DND-41 (cell line): ENCODE measurements around the gene ITPR2.
A peak's percentile ranks its signal among the peaks of the same experiment; 100 is the strongest.

Source experiments
- ATAC-seq: fragments of 200-7000 bp; cut with Tn5 transposase; 3 replicates; pipeline ENCODE4 v1.9.1; 2021; ENCODE audit warnings: low read depth; ENCODE audit not compliant: insufficient read depth
- DNase-seq: peaks from one replicate; pipeline ENCODE4 v3.0.0-alpha.2; 2020
- H2AFZ ChIP-seq: 2 replicates; pipeline ENCODE4 v1.6.0; 2012; ENCODE audit warnings: low read depth, low read length
- H3K27ac ChIP-seq: 2 replicates; pipeline ENCODE4 v1.5.1; 2012; ENCODE audit warnings: low read length, inconsistent platforms
- H3K27me3 ChIP-seq: fragments of 200-600 bp; sonication (generic); 2 replicates; pipeline ENCODE4 v1.6.0; 2012; ENCODE audit warnings: low read length, mild to moderate bottlenecking, inconsistent platforms; ENCODE audit not compliant: insufficient read depth, poor library complexity
- H3K36me3 ChIP-seq: 2 replicates; pipeline ENCODE4 v1.5.1; 2012; ENCODE audit warnings: low read length, inconsistent platforms; ENCODE audit not compliant: insufficient read depth
- H3K4me1 ChIP-seq: 2 replicates; pipeline ENCODE4 v1.5.1; 2012; ENCODE audit warnings: mild to moderate bottlenecking, low read length; ENCODE audit not compliant: insufficient read depth
- H3K4me2 ChIP-seq: 2 replicates; pipeline ENCODE4 v1.6.0; 2012; ENCODE audit warnings: mild to moderate bottlenecking, moderate library complexity, low read length, inconsistent platforms; ENCODE audit not compliant: insufficient read depth
- H3K4me3 ChIP-seq, 2 experiments: fragments of 200-600 bp in 1 of 2; shearing (Covaris generic) in 1 of 2; 2 replicates each; pipeline ENCODE4 v1.5.1; 2012 to 2016; ENCODE audit warnings: inconsistent platforms in 2 of 2, low read length in 2 of 2, mild to moderate bottlenecking in 2 of 2, low read depth in 1 of 2, moderate library complexity in 1 of 2
- H3K79me2 ChIP-seq: 2 replicates; pipeline ENCODE4 v1.6.0; 2012; ENCODE audit warnings: low read length, inconsistent platforms; ENCODE audit not compliant: insufficient read depth
- H3K9ac ChIP-seq: 2 replicates; pipeline ENCODE4 v1.6.0; 2012; ENCODE audit warnings: low read depth, mild to moderate bottlenecking, inconsistent platforms, low read length, moderate library complexity
- H3K9me3 ChIP-seq: 2 replicates; pipeline ENCODE4 v1.5.1; 2012; ENCODE audit warnings: low read length, moderate library complexity, mild to moderate bottlenecking, inconsistent platforms; ENCODE audit not compliant: insufficient read depth, severe bottlenecking
- H4K20me1 ChIP-seq: 2 replicates; pipeline ENCODE4 v1.6.0; 2012; ENCODE audit warnings: low read length; ENCODE audit not compliant: insufficient read depth
- EZH2 ChIP-seq: IDR thresholded peaks from 3 replicates; pipeline ENCODE4 v1.6.1; 2012; ENCODE audit warnings: borderline replicate concordance, low read depth, mild to moderate bottlenecking, moderate library complexity, low read length, inconsistent platforms; ENCODE audit not compliant: severe bottlenecking
- TF ChIP-seq, protein P1 (sequence below): IDR thresholded peaks from 2 replicates; pipeline ENCODE4 v1.5.1; 2012; ENCODE audit warnings: borderline replicate concordance, low read length, moderate library complexity, mild to moderate bottlenecking; ENCODE audit not compliant: poor library complexity, severe bottlenecking; ENCODE audit errors: extremely low read depth

The ITPR2 gene

DNA sequence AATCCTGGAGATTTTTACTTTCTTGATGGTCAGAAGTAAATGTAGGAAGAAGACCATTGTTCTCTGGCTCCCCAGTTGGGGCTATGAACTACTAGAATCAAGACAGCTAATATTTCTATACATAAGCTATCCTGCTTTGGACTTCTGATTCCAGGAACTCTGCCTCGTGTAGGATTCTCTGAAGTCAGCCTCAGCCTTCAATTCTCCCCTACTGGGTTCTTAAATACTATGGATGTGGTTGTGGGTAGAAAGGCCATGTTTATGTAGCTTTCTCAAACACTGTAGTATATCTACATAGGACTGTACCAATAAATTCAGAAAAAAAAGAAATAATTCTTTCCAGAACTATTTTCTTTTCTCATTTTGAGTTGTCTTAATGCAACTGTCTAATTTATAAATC is 302.5 kb downstream of the ITPR2 start:
- Histone ChIP-seq H4K20me1 (no peaks in the 10 kb centered on the region), H3K4me3 (no peak overlapping the region), H3K9ac (no peak overlapping the region), H3K4me1 (no peaks in the 10 kb centered on the region), H2AFZ (no peak overlapping the region), H3K36me3 (peaks cover 1% of the 10 kb centered on the region; the same call in 1 of the 2 replicates), H3K27me3 (no peaks in the 10 kb centered on the region), H3K27ac (no peak overlapping the region), H3K79me2 (no peaks in the 10 kb centered on the region), H3K4me2 (no peak overlapping the region), H3K9me3 (no peaks in the 10 kb centered on the region)
- TF ChIP-seq EZH2 = no peak
- TF ChIP-seq, protein P1, sequence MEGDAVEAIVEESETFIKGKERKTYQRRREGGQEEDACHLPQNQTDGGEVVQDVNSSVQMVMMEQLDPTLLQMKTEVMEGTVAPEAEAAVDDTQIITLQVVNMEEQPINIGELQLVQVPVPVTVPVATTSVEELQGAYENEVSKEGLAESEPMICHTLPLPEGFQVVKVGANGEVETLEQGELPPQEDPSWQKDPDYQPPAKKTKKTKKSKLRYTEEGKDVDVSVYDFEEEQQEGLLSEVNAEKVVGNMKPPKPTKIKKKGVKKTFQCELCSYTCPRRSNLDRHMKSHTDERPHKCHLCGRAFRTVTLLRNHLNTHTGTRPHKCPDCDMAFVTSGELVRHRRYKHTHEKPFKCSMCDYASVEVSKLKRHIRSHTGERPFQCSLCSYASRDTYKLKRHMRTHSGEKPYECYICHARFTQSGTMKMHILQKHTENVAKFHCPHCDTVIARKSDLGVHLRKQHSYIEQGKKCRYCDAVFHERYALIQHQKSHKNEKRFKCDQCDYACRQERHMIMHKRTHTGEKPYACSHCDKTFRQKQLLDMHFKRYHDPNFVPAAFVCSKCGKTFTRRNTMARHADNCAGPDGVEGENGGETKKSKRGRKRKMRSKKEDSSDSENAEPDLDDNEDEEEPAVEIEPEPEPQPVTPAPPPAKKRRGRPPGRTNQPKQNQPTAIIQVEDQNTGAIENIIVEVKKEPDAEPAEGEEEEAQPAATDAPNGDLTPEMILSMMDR = no peak
- ATAC-seq (peak; percentile 84), DNase-seq (peak; percentile 16)

DNA sequence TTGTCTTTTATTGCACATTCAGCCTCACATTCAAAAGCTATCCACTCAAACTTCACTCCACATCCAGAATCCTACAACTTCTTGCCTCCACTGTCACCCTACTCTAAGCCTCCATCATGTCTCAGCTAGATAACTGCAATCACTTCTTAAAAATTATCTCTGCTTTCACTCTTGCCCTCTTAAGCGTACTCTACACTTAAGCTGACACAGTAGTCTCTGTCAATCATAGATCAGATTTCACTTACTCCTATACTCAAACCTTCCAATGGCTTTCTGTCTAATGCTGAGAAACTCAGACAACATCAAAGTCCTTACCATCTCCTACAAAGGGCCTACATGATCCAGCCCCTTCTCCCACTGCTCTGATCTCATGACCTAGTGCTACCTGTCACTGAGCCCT is 304.1 kb downstream of the ITPR2 start:
- H3K36me3 ChIP-seq = peaks cover 6% of the 10 kb centered on the region; the same call in 1 of the 2 replicates
- H3K4me1 ChIP-seq = no peaks in the 10 kb centered on the region
- no peaks in the 10 kb centered on the region for H3K27me3 ChIP-seq
- no peaks in the 10 kb centered on the region for H4K20me1 ChIP-seq
- no peak for TF ChIP-seq EZH2
- TF ChIP-seq, protein P1 = no peak
- ATAC-seq = no peak
- no peaks in the 10 kb centered on the region for H3K79me2 ChIP-seq
- no peak overlapping the region for H3K4me2 ChIP-seq
- no peak overlapping the region for H3K9ac ChIP-seq
- no peak overlapping the region for H2AFZ ChIP-seq
- H3K27ac ChIP-seq = no peak overlapping the region
- H3K4me3 ChIP-seq = no peak overlapping the region
- peaks cover 4% of the 10 kb centered on the region for H3K9me3 ChIP-seq
- no peak for DNase-seq

DNA sequence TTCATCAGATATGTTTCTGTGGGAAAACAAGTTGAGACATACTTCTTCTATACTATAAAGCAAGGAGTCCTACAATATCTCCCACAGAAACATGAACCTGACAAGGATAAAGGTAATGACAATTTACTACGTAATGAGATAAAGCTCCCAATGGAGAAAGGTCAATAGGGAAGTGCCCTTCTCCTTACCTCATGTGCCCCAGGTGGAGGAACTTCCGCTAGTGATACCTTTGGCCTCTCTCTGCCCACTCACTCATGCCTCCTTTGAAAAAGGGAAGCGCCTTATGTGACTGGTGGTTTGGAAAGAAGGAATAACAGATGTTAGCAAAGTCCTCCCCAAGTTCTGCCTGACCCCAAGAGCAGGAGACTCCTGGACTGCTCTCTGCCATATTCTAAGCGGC is 305.3 kb downstream of the ITPR2 start:
- H4K20me1 ChIP-seq = no peaks in the 10 kb centered on the region
- H3K9ac ChIP-seq = no peak overlapping the region
- no peak overlapping the region for H3K4me2 ChIP-seq
- no peaks in the 10 kb centered on the region for H3K27me3 ChIP-seq
- no peak overlapping the region for H3K27ac ChIP-seq
- no peak for ATAC-seq
- no peaks in the 10 kb centered on the region for H3K4me1 ChIP-seq
- H3K9me3 ChIP-seq = peaks cover 4% of the 10 kb centered on the region
- H2AFZ ChIP-seq = no peak overlapping the region
- peaks cover 6% of the 10 kb centered on the region; the same call in 1 of the 2 replicates for H3K36me3 ChIP-seq
- no peak for TF ChIP-seq EZH2
- TF ChIP-seq, protein P1 = no peak
- DNase-seq = no peak
- H3K79me2 ChIP-seq = no peaks in the 10 kb centered on the region
- no peak overlapping the region for H3K4me3 ChIP-seq
